Smooth muscle cell (in vitro differentiated cells): ENCODE results near the gene LLGL1. TPM values are rescaled to one million over a fixed set of nuclear protein-coding genes. Genes with fewer than 3 reads are reported as not detected.
"Not testable (repeated sequence)": the region's sequence is repeated elsewhere in the genome, so short reads cannot be mapped to it uniquely, and the experiment has no call there.

Experiments
- DNase-seq: peaks from one replicate; lab custom pipeline; 2025; ENCODE audit not compliant: unreplicated experiment; lab: John Stamatoyannopoulos, UW
- H2AFZ ChIP-seq: fragments of 200-600 bp; sonication (generic); 2 replicates; pipeline ENCODE4 v1.6.0; 2016; ENCODE audit warnings: antibody characterized with exemption, low read depth, mild to moderate bottlenecking
- H3F3A ChIP-seq: fragments of 200-600 bp; sonication (generic); 2 replicates; pipeline ENCODE4 v1.6.0; 2017; ENCODE audit warnings: antibody characterized with exemption, low read depth
- H3K27ac ChIP-seq: fragments of 200-600 bp; sonication (generic); 2 replicates; pipeline ENCODE4 v1.5.1; 2016; ENCODE audit warnings: low read depth, mild to moderate bottlenecking
- H3K27me3 ChIP-seq: fragments of 200-600 bp; sonication (generic); 2 replicates; pipeline ENCODE4 v1.6.1; 2016; ENCODE audit warnings: low read depth, mild to moderate bottlenecking
- H3K36me3 ChIP-seq: fragments of 200-600 bp; sonication (generic); 2 replicates; pipeline ENCODE4 v1.5.1; 2016; ENCODE audit warnings: low read depth
- H3K4me1 ChIP-seq: fragments of 200-600 bp; sonication (generic); 2 replicates; pipeline ENCODE4 v1.5.1; 2016; ENCODE audit warnings: low read depth
- H3K4me2 ChIP-seq: fragments of 200-600 bp; sonication (generic); 2 replicates; pipeline ENCODE4 v1.6.0; 2016; ENCODE audit warnings: mild to moderate bottlenecking
- H3K4me3 ChIP-seq: fragments of 200-600 bp; sonication (generic); 2 replicates; pipeline ENCODE4 v1.5.1; 2016; ENCODE audit warnings: mild to moderate bottlenecking
- H3K79me2 ChIP-seq: fragments of 200-600 bp; sonication (generic); 2 replicates; pipeline ENCODE4 v1.6.0; 2016; ENCODE audit warnings: low read depth, mild to moderate bottlenecking
- H3K9ac ChIP-seq: fragments of 200-600 bp; sonication (generic); 2 replicates; pipeline ENCODE4 v1.6.0; 2016; ENCODE audit warnings: low read depth
- H3K9me3 ChIP-seq: fragments of 200-600 bp; sonication (generic); replicated peaks from 2 replicates; pipeline ENCODE4 v1.5.1; 2016; ENCODE audit warnings: low read depth
- H4K20me1 ChIP-seq: fragments of 200-600 bp; sonication (generic); 2 replicates; pipeline ENCODE4 v1.6.0; 2016; ENCODE audit warnings: low read depth
- CTCF ChIP-seq: fragments of 200-600 bp; sonication (generic); IDR thresholded peaks from 2 replicates; pipeline ENCODE4 v1.5.1; 2017; ENCODE audit warnings: borderline replicate concordance, mild to moderate bottlenecking, antibody characterized with exemption; ENCODE audit not compliant: insufficient read depth, poor library complexity, severe bottlenecking
- WGBS: methylation state at CpG from one replicate; pipeline ENCODE4 v1.1.7; 2016; ENCODE audit warnings: low lambda C conversion rate; 5-methylcytosine and 5-hydroxymethylcytosine counted together
- polyA plus RNA-seq: library from polyadenylated mRNA; unstranded; fragments of >200 nt; fragmentation: Nextera tagmentation; extraction: Ambion mirVana; gene quantifications from 2 replicates; pipeline ENCODE4 v1.2.1, GENCODE V29; 2016
- total RNA-seq: library from RNA; depleted of rRNA; stranded (reverse); fragments of >200 nt; gene quantifications from 2 replicates; pipeline ENCODE4 v1.2.3, GENCODE V29; 2014

Gene LLGL1
- total and polyA plus RNA-seq, 2 experiments from 2014 or later: 8.5 to 37.7 TPM

DNA sequence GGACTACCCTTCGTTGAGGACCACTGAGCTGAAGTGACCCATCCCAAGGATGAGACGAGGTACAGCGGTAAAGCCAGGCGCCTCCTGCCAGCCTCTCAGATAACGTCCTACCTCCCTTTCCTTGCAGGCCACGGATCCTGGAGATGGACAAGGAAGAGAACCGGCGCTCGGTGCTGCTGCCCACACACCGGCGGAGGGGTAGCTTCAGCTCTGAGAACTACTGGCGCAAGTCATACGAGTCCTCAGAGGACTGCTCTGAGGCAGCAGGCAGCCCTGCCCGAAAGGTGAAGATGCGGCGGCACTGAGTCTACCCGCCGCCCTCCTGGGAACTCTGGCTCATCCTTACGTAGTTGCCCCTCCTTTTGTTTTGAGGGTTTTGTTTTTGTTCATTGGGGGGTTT lies 17.3 kb upstream of the LLGL1 start:
- no peak overlapping the region for H3K4me2 ChIP-seq
- no peaks in the 10 kb centered on the region for H3K4me1 ChIP-seq
- H3K79me2 ChIP-seq: peaks cover 19% of the 10 kb centered on the region
- DNase-seq: no peak
- no peaks in the 10 kb centered on the region for H3K27me3 ChIP-seq
- no peak for TF ChIP-seq CTCF
- H3K9me3 ChIP-seq: no peaks in the 10 kb centered on the region
- H3K27ac ChIP-seq: no peak overlapping the region
- H3K9ac ChIP-seq: no peak overlapping the region
- peaks cover 6% of the 10 kb centered on the region for H3F3A ChIP-seq
- no peak overlapping the region for H2AFZ ChIP-seq
- H3K4me3 ChIP-seq: no peak overlapping the region
- H4K20me1 ChIP-seq: peaks cover 78% of the 10 kb centered on the region
- 98% methylated on average over 19 of the region's 19 CpGs for whole genome bisulfite sequencing
- H3K36me3 ChIP-seq: no peaks in the 10 kb centered on the region

DNA sequence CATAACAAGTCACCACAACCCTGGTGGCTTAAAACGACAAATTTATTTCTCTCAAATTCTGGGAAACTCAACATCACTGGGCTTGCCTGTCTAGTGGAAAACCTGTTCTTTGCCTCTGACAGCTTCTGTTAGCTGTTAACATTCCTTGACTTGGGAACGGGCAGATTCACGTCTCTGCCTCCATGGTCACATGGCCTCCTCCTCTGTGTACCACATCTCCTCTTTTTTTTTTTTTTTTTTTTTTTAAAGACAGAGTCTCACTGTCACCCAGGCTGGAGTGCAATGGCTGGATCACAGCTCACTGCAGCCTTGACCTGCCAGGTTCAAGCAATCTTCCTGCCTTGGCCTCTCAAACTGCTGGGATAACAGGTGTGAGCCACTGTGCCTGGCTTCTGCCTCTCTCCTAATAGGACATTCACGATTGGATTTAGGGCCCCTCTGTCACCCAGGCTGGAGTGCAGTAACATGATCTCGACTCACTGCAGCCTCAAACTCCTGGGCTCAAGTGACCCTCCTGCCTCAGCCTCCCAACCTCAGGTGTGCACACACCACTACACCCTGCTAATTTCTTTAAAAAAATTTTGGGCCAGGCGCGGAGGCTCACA lies 11.7 kb upstream of the LLGL1 start:
- Histone ChIP-seq H3K27ac (no peak overlapping the region), H4K20me1 (peaks cover 22% of the 10 kb centered on the region), H3K36me3 (no peaks in the 10 kb centered on the region), H3K79me2 (no peaks in the 10 kb centered on the region), H2AFZ (no peak overlapping the region), H3K4me2 (no peak overlapping the region), H3K27me3 (no peaks in the 10 kb centered on the region), H3K4me1 (peaks cover 2% of the 10 kb centered on the region), H3K9ac (no peak overlapping the region), H3K4me3 (no peak overlapping the region), H3F3A (peaks cover 11% of the 10 kb centered on the region), H3K9me3 (no peaks in the 10 kb centered on the region)
- no peak for DNase-seq
- TF ChIP-seq CTCF: no peak
- 70% methylated on average over 7 of the region's 7 CpGs for WGBS

- not testable (repeated sequence) for H3K27me3 ChIP-seq, DNase-seq, H3K4me1 ChIP-seq, H3K4me3 ChIP-seq, H4K20me1 ChIP-seq, H3K36me3 ChIP-seq, H3K9ac ChIP-seq, H3K9me3 ChIP-seq, H3K79me2 ChIP-seq, H3K27ac ChIP-seq, H3K4me2 ChIP-seq, H2AFZ ChIP-seq, H3F3A ChIP-seq
- WGBS: 87% methylated on average over 11 of the region's 11 CpGs
Observed at GRCh38 chr17:18216906-18217305, 8.5 kb upstream of the LLGL1 start.

GRCh38 chr17:18217412-18218015 lies 7.9 kb upstream of the LLGL1 start:
- Histone ChIP-seq H3K27me3 (no peaks in the 10 kb centered on the region), H3K79me2 (no peaks in the 10 kb centered on the region), H3K4me1 (peaks cover 5% of the 10 kb centered on the region), H3K9me3 (no peaks in the 10 kb centered on the region), H3F3A (peaks cover 5% of the 10 kb centered on the region), H2AFZ (no peak overlapping the region), H4K20me1 (no peaks in the 10 kb centered on the region), H3K4me2 (no peak overlapping the region), H3K4me3 (no peak overlapping the region), H3K36me3 (no peaks in the 10 kb centered on the region), H3K27ac (no peak overlapping the region), H3K9ac (no peak overlapping the region)
- peak; percentile 12 for DNase-seq
- TF ChIP-seq CTCF: peak; percentile 88
- WGBS: 10% methylated on average over 6 of the region's 6 CpGs
